Measurements from ENCODE around the gene PFN3. TPM values are rescaled to one million over a fixed set of nuclear protein-coding genes. Genes with fewer than 3 reads are reported as not detected.

Gene PFN3
- total and polyA plus RNA-seq, 11 donors, result not detected

DNA sequence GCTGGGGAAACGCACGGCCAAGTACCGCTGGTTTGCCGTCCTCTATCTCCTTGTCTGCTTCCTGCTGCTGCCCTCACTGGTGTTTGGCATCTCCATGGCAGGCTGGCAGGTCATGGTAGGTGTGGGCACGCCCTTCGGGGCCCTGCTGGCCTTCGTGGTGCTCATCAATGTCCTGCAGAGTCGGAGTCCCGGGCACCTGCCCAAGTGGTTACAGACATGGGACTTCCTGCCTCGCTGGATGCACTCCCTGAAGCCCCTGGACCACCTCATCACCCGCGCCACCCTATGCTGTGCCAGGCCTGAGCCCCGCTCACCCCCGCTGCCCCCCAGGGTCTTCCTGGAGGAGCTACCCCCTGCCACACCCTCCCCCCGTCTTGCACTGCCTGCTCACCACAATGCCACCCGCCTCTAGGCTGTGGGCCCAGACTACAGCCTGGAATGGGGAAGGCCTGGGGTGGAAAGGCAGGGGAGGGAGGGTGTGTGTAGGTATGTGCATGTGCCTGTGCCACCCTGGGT, 2.5 kb downstream of the PFN3 start:
- DNase-seq (no peak), ATAC-seq (no peak)
- Histone ChIP-seq H3K4me3 (no peak overlapping the region), H3K9me3 (no peaks in the 10 kb centered on the region), H3K27ac (no peak overlapping the region), H3K4me1 (peaks cover 0 to 20% (median 15%) of the 10 kb centered on the region in 12 donors), H3K27me3 (peaks cover 31 to 67% (median 51%) of the 10 kb centered on the region in 9 donors), H3K36me3 (no peaks in the 10 kb centered on the region)
- TF ChIP-seq POLR2A (IDR thresholded peaks at IDR 0.05), result no peak
- TF ChIP-seq, protein P1, sequence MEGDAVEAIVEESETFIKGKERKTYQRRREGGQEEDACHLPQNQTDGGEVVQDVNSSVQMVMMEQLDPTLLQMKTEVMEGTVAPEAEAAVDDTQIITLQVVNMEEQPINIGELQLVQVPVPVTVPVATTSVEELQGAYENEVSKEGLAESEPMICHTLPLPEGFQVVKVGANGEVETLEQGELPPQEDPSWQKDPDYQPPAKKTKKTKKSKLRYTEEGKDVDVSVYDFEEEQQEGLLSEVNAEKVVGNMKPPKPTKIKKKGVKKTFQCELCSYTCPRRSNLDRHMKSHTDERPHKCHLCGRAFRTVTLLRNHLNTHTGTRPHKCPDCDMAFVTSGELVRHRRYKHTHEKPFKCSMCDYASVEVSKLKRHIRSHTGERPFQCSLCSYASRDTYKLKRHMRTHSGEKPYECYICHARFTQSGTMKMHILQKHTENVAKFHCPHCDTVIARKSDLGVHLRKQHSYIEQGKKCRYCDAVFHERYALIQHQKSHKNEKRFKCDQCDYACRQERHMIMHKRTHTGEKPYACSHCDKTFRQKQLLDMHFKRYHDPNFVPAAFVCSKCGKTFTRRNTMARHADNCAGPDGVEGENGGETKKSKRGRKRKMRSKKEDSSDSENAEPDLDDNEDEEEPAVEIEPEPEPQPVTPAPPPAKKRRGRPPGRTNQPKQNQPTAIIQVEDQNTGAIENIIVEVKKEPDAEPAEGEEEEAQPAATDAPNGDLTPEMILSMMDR (IDR thresholded peaks at IDR 0.05), result no peak
- 83 to 90% (median 85%) methylated on average over 6 to 16 of the region's 16 CpGs for WGBS, 4 donors
- intact Hi-C loops (cut with DNase I), result no loop called here

DNA sequence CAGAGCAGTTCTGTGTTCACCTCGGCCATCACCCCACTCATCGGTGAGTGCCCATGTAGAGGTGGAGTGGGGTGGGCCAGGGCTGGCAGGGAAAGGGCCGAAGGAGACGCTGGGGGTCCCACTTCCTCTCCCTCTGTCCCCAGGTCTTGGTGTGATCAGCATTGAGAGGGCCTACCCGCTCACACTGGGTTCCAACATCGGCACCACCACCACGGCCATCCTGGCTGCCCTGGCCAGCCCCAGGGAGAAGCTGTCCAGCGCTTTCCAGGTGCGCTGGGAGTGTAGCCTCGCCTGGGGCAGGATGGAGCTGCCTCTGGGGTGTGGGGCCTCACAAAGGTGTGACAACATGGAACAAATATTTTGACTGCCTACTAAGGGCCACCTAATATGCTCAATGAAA, 3.7 kb downstream of the PFN3 start:
- DNase-seq (no peak), ATAC-seq (no peak)
- intact Hi-C loops (cut with DNase I), result no loop called here
- Histone ChIP-seq H3K4me3 (no peak overlapping the region), H3K27ac (no peak overlapping the region), H3K4me1 (peaks cover 0 to 11% (median 8%) of the 10 kb centered on the region in 12 donors), H3K27me3 (peaks cover 25 to 56% (median 39%) of the 10 kb centered on the region in 9 donors), H3K36me3 (no peaks in the 10 kb centered on the region), H3K9me3 (no peaks in the 10 kb centered on the region)
- TF ChIP-seq, protein P1 (IDR thresholded peaks at IDR 0.05), result no peak
- no peak for TF ChIP-seq POLR2A (IDR thresholded peaks at IDR 0.05)
- WGBS, 4 donors, result 85 to 95% (median 88%) methylated on average over 8 to 10 of the region's 10 CpGs

DNA sequence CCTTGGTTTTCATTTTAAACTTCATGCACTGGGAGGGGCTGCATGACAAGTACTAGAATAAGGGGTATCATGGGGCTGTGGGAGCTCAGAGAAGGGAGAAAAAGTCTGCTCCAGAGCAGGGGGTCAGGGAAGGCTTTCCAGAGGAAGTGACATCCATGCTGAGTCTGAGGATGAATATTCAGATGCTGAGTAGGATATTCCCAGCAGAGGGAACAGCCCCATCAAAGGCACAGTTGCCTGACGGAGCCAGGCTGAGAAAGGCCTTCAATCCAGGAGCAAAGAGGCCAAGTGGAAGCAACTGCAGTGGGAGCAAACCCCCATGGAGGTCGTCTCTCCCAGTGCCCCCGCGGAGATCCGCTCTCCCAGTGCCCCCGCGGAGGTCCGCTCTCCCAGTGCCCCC, 4.4 kb downstream of the PFN3 start:
- DNase-seq (no peak), ATAC-seq (no peak)
- no peaks in the 10 kb centered on the region for H3K9me3 ChIP-seq
- no peak overlapping the region for H3K4me3 ChIP-seq
- no peaks in the 10 kb centered on the region for H3K36me3 ChIP-seq
- no peak overlapping the region for H3K27ac ChIP-seq
- intact Hi-C loops (cut with DNase I), result no loop called here
- peaks cover 0 to 11% (median 8%) of the 10 kb centered on the region in 12 donors for H3K4me1 ChIP-seq
- WGBS, 4 donors, result 35 to 55% (median 49%) methylated on average over 2 to 8 of the region's 8 CpGs
- H3K27me3 ChIP-seq, result peaks cover 19 to 48% (median 32%) of the 10 kb centered on the region in 9 donors
- TF ChIP-seq, protein P1 (IDR thresholded peaks at IDR 0.05), result no peak
- no peak for TF ChIP-seq POLR2A (IDR thresholded peaks at IDR 0.05)

DNA sequence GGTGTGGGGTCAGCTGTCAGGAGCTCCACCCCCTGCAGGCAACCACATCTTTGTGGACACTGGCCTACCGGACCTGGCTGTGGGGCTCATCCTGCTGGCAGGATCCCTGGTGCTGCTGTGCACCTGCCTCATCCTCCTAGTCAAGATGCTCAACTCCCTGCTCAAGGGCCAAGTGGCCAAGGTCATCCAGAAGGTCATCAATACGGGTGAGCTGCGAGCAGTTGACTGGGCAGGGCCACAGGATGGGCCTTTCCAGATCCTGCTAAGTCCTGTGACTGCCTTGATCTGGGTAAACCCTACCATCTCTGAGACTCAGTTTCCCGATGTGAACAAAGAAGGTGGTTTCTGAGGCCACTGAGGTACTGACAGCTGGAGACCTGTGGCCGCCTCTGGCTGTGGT, 6.5 kb downstream of the PFN3 start:
- H3K27ac ChIP-seq, result no peak overlapping the region
- peaks cover 0 to 35% (median 14%) of the 10 kb centered on the region in 9 donors for H3K27me3 ChIP-seq
- no peaks in the 10 kb centered on the region for H3K36me3 ChIP-seq
- H3K9me3 ChIP-seq, result no peaks in the 10 kb centered on the region
- peaks cover 0 to 20% (median 0%) of the 10 kb centered on the region in 12 donors for H3K4me1 ChIP-seq
- no peak for DNase-seq
- H3K4me3 ChIP-seq, result no peak overlapping the region
- TF ChIP-seq, protein P1 (IDR thresholded peaks at IDR 0.05), result no peak
- TF ChIP-seq POLR2A (IDR thresholded peaks at IDR 0.05), result no peak
- intact Hi-C loops (cut with DNase I), result loop anchor here in 2 of 10 donors (5.0 kb wide), 2 partner anchors 77 to 103 kb away; partner anchors contain the start of gene PDLIM7 (in 1 of the 2)
- WGBS, 4 donors, result 60 to 79% (median 70%) methylated on average over 2 to 5 of the region's 5 CpGs
- ATAC-seq, result no peak
